OCI-LY7 (cell line): ENCODE data around the gene DPPA3. TPM values are rescaled to one million over a fixed set of nuclear protein-coding genes. Genes with fewer than 3 reads are reported as not detected.
"Not testable (repeated sequence)": the region's sequence is repeated elsewhere in the genome, so short reads cannot be mapped to it uniquely, and the experiment has no call there.

Source experiments
- BruUV-seq: library from RNA; stranded (reverse); fragments of 400-500 nt; replicated peaks from 2 replicates; lab custom pipeline; 2021; lab: Mats Ljungman, UMichigan
- CTCF ChIA-PET: fragments of 300-600 bp; sonication (Branson Sonifier 250); formaldehyde crosslinking; loops from one replicate; lab custom pipeline; 2022; ENCODE audit warnings: antibody characterized with exemption; ENCODE audit not compliant: unreplicated experiment; lab: Charles Lee
- POLR2A ChIA-PET: fragments of 300-600 bp; sonication (Branson Sonifier 250); formaldehyde crosslinking; loops from one replicate; lab custom pipeline; 2022; ENCODE audit warnings: antibody characterized with exemption; lab: Charles Lee
- DNase-seq: peaks from one replicate; pipeline ENCODE4 v3.0.0-alpha.2; 2015; ENCODE audit warnings: low spot score
- H2AFZ ChIP-seq: fragments of 200-600 bp; sonication (generic), shearing (Covaris generic); 2 replicates; pipeline ENCODE4 v1.6.1; 2014; ENCODE audit warnings: mild to moderate bottlenecking, antibody characterized with exemption, low read length, moderate library complexity
- H3K27ac ChIP-seq: fragments of 200-600 bp; sonication (generic); 2 replicates; pipeline ENCODE4 v1.5.1; 2014; ENCODE audit warnings: mixed run types, low read depth, mild to moderate bottlenecking, moderate library complexity, low read length, inconsistent platforms; ENCODE audit not compliant: poor library complexity, severe bottlenecking
- H3K36me3 ChIP-seq: fragments of 200-600 bp; sonication (generic); 2 replicates; pipeline ENCODE4 v1.6.1; 2014; ENCODE audit warnings: mild to moderate bottlenecking, antibody characterized with exemption, low read length, moderate library complexity, mixed read lengths; ENCODE audit not compliant: insufficient read depth
- H3K4me1 ChIP-seq: fragments of 200-600 bp; sonication (generic); 2 replicates; pipeline ENCODE4 v1.5.1; 2014; ENCODE audit warnings: mild to moderate bottlenecking, low read length; ENCODE audit not compliant: insufficient read depth, poor library complexity, severe bottlenecking
- H3K4me2 ChIP-seq: fragments of 200-600 bp; sonication (generic); 2 replicates; pipeline ENCODE4 v1.6.1; 2014; ENCODE audit warnings: mild to moderate bottlenecking, low read length
- H3K4me3 ChIP-seq: fragments of 200-600 bp; sonication (generic); 2 replicates; pipeline ENCODE4 v1.5.1; 2014; ENCODE audit warnings: mild to moderate bottlenecking, low read depth, low read length; ENCODE audit not compliant: poor library complexity, severe bottlenecking
- H3K79me2 ChIP-seq: fragments of 200-600 bp; sonication (generic); 2 replicates; pipeline ENCODE4 v1.6.1; 2016; ENCODE audit warnings: low read depth, mild to moderate bottlenecking, low read length, moderate library complexity, mixed read lengths; ENCODE audit not compliant: insufficient read depth
- H3K9me2 ChIP-seq: fragments of 200-600 bp; sonication (generic); 2 replicates; pipeline ENCODE4 v1.6.1; 2016; ENCODE audit warnings: mild to moderate bottlenecking, low read length, mixed read lengths; ENCODE audit not compliant: insufficient read depth
- H3K9me3 ChIP-seq: fragments of 200-600 bp; sonication (generic); 2 replicates; pipeline ENCODE4 v1.6.1; 2014; ENCODE audit warnings: mild to moderate bottlenecking, mixed run types, low read length, mixed read lengths
- H4K20me1 ChIP-seq: fragments of 200-600 bp; sonication (generic); 2 replicates; pipeline ENCODE4 v1.6.1; 2014; ENCODE audit warnings: mild to moderate bottlenecking, antibody characterized with exemption, low read length, moderate library complexity, mixed read lengths; ENCODE audit not compliant: insufficient read depth
- EZH2phosphoT487 ChIP-seq: fragments of 200-600 bp; sonication (generic); IDR thresholded peaks from 2 replicates; pipeline ENCODE4 v1.6.1; 2018; ENCODE audit warnings: low read depth, borderline replicate concordance, mild to moderate bottlenecking, mixed run types, antibody characterized with exemption, low read length, moderate library complexity, mixed read lengths
- intact Hi-C: fragments of 100-400 bp; cut with micrococcal nuclease; formaldehyde crosslinking; loops from one replicate; pipeline ENCODE4 v1.10.0; 2022; ENCODE audit not compliant: unreplicated experiment
- total RNA-seq, 2 experiments: library from RNA; depleted of rRNA in 1 of 2; stranded (reverse); fragments of >200 nt in 1 of 2; shearing (Covaris generic) in 1 of 2; gene quantifications; 2 replicates each; pipeline ENCODE4 v1.2.3, GENCODE V29; 2014 to 2022
- TF ChIP-seq, protein P1 (sequence below): fragments of 200-600 bp; sonication (generic); conservative IDR thresholded peaks from 2 replicates; pipeline ENCODE4 v1.5.1; 2014; ENCODE audit warnings: mild to moderate bottlenecking, antibody characterized with exemption, low read length, moderate library complexity, mixed read lengths

The DPPA3 gene
- total RNA-seq, 2 experiments from 2014 or later, result 0.25 TPM; not detected in 1

GRCh38 chr12:7677432-7677888 lies 33.8 kb upstream of the DPPA3 start:
- DNase-seq, result peak; percentile 50
- H3K79me2 ChIP-seq, H3K36me3 ChIP-seq, H3K4me2 ChIP-seq, H3K4me3 ChIP-seq, H3K9me2 ChIP-seq, H3K27ac ChIP-seq, H4K20me1 ChIP-seq, BruUV-seq, H3K9me3 ChIP-seq, POLR2A ChIA-PET, H3K4me1 ChIP-seq, CTCF ChIA-PET: not testable (repeated sequence)
- peak overlapping the region; percentile 12; the same call in 1 of the 2 replicates for H2AFZ ChIP-seq
- intact Hi-C loops, result loop anchor here (2.0 kb wide), 1 partner anchor 129 kb away; no protein-coding TSS in a partner anchor
- TF ChIP-seq, protein P1, sequence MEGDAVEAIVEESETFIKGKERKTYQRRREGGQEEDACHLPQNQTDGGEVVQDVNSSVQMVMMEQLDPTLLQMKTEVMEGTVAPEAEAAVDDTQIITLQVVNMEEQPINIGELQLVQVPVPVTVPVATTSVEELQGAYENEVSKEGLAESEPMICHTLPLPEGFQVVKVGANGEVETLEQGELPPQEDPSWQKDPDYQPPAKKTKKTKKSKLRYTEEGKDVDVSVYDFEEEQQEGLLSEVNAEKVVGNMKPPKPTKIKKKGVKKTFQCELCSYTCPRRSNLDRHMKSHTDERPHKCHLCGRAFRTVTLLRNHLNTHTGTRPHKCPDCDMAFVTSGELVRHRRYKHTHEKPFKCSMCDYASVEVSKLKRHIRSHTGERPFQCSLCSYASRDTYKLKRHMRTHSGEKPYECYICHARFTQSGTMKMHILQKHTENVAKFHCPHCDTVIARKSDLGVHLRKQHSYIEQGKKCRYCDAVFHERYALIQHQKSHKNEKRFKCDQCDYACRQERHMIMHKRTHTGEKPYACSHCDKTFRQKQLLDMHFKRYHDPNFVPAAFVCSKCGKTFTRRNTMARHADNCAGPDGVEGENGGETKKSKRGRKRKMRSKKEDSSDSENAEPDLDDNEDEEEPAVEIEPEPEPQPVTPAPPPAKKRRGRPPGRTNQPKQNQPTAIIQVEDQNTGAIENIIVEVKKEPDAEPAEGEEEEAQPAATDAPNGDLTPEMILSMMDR, result peak; percentile 75

GRCh38 chr12:7678744-7679143 lies 32.5 kb upstream of the DPPA3 start:
- H3K27ac ChIP-seq, result no peak overlapping the region
- no peaks in the 10 kb centered on the region for H3K9me3 ChIP-seq
- no peaks in the 10 kb centered on the region for H3K36me3 ChIP-seq
- ChIA-PET CTCF (no interaction called here), POLR2A (interaction anchor here (0.6 kb wide), 1 partner anchor 176 kb away, joined by 3 read pairs; no protein-coding TSS in a partner anchor)
- no peak for DNase-seq
- no peaks in the 10 kb centered on the region for H3K79me2 ChIP-seq
- no peak overlapping the region for H3K4me3 ChIP-seq
- no peak overlapping the region for H3K4me2 ChIP-seq
- H3K9me2 ChIP-seq, result no peaks in the 10 kb centered on the region
- BruUV-seq, result no TSS peak
- TF ChIP-seq EZH2phosphoT487, result no peak
- TF ChIP-seq, protein P1, result no peak
- H2AFZ ChIP-seq, result no peak overlapping the region; the same call in 1 of the 2 replicates
- no peaks in the 10 kb centered on the region for H4K20me1 ChIP-seq
- H3K4me1 ChIP-seq, result peaks cover 8% of the 10 kb centered on the region
- intact Hi-C loops, result no loop called here

DNA sequence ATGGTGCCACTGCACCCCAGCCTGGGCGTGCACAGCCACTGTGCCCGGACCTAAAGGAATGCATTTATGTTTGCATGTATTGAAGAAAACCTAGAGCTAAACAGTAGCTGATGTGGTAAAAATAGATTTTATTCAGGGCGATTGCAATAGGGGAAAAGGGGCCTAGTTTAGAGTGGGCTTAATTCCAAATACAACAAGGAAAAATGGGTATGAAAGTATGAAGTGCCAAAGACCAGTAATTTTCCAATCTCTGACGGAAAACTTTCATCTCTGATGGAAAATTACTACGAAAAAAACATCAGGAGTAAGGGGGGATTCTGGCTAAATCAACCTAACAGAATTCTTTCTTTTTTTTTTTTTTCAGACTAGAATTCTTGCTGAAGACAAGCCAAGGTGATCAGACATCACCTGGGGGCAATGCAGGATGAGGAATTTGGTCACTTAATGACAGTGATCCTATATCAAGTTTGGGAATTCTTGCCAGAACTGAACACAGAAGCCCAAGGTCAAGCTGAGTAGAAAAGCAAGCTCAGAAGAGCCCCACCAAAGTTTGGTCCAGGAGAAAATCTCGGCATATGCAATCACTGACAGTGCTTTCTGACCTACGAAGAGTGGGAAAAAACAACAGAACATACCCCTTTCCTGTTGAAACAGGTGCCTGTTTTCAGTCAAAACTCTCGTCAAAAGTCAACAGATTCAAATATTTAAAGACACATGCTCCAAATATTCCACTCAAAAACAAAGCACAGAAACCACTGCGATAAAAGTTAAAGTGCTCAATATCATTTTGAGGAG lies 31.8 kb upstream of the DPPA3 start:
- TF ChIP-seq, protein P1, result no peak
- no peak for TF ChIP-seq EZH2phosphoT487
- H3K36me3 ChIP-seq, result no peaks in the 10 kb centered on the region
- H3K4me2 ChIP-seq, result no peak overlapping the region
- H3K4me1 ChIP-seq, result peaks cover 8% of the 10 kb centered on the region
- no peaks in the 10 kb centered on the region for H3K9me3 ChIP-seq
- H2AFZ ChIP-seq, result peak overlapping the region; percentile 61; the same call in 1 of the 2 replicates
- BruUV-seq, result no TSS peak
- POLR2A ChIA-PET, result interaction anchor here (0.6 kb wide), 1 partner anchor 175 kb away, joined by 3 read pairs; no protein-coding TSS in a partner anchor
- CTCF ChIA-PET, result no interaction called here
- H4K20me1 ChIP-seq, result no peaks in the 10 kb centered on the region
- H3K79me2 ChIP-seq, result no peaks in the 10 kb centered on the region
- H3K27ac ChIP-seq, result no peak overlapping the region
- no peak overlapping the region for H3K4me3 ChIP-seq
- H3K9me2 ChIP-seq, result no peaks in the 10 kb centered on the region
- DNase-seq, result no peak
- intact Hi-C loops, result no loop called here
